GM12891 (cell line): ENCODE measurements around the gene TNFRSF25.

Source experiments
- PAX5 ChIP-seq: IDR thresholded peaks from 2 replicates; pipeline ENCODE4 v1.6.1; 2011; ENCODE audit warnings: low read length, moderate library complexity, mild to moderate bottlenecking; ENCODE audit not compliant: insufficient read depth, severe bottlenecking
- POLR2A ChIP-seq: IDR thresholded peaks from 2 replicates; pipeline ENCODE4 v1.6.1; 2011; ENCODE audit warnings: low read depth, low read length, control low read depth
- POLR2AphosphoS5 ChIP-seq: IDR thresholded peaks from 2 replicates; pipeline ENCODE4 v1.6.1; 2011; ENCODE audit warnings: low read depth, low read length, control low read depth
- SPI1 ChIP-seq: IDR thresholded peaks from 2 replicates; pipeline ENCODE4 v1.6.1; 2011; ENCODE audit warnings: low read depth, low read length, control low read depth
- TAF1 ChIP-seq: IDR thresholded peaks from 2 replicates; pipeline ENCODE4 v1.6.1; 2011; ENCODE audit warnings: low read depth, low read length, control low read depth

DNA sequence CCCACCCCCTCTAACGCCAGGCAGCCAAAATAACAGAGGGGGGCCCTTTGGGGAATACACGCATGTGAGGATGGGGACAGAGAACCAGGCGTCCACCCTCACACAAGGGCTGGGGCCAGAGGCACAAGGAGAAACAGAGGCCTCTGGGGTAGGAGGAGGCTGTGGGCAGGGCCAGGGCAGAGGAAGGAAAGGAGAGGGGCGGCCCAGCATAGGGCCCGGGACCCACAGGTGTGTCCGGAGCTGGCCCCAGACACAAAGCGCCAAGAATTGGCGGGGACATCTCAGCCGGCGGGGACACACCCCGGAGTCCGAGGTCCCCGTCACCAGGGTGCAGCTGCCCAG, 18.8 kb upstream of the TNFRSF25 start:
- no peak for TF ChIP-seq POLR2A
- TF ChIP-seq TAF1 = no peak
- no peak for TF ChIP-seq POLR2AphosphoS5
- no peak for TF ChIP-seq PAX5
- no peak for TF ChIP-seq SPI1
